GM19238 (cell line): ENCODE data around the gene DHX35.
"Not testable (repeated sequence)": the region's sequence is repeated elsewhere in the genome, so short reads cannot be mapped to it uniquely, and the experiment has no call there.

Experiments
- DNase-seq: peaks from one replicate; pipeline ENCODE4 v3.0.0; 2011; ENCODE audit warnings: low spot score; ENCODE audit not compliant: insufficient read length

The DHX35 gene

GRCh38 chr20:38940644-38941043 is 21.5 kb upstream of the DHX35 start:
- no peak for DNase-seq

GRCh38 chr20:38941726-38942389 is 20.3 kb upstream of the DHX35 start:
- no peak for DNase-seq

DNA sequence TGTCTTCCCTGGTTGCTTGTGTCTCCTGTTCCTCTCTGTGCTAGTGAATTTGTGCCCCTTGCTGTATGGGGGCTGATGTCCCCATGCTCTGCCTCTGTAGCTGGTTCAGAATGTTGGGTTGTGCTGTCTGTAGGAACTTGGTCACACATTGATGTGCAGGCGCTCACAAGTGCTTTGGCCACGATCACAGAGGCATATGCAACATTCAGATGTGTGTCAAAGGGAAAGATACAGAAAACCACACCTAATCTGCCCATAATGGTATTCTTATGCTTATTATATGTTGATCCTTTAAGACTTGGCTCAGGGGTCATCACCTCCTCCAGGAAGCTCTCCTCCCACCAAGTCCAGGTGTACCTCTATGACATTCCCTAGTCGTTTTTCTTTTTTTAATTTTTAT is 17.1 kb upstream of the DHX35 start:
- no peak for DNase-seq

GRCh38 chr20:38946836-38947235 is 15.3 kb upstream of the DHX35 start:
- DNase-seq, result no peak

GRCh38 chr20:38947931-38948362 is 14.2 kb upstream of the DHX35 start:
- no peak for DNase-seq

- DNase-seq, result no peak
Measured at GRCh38 chr20:38950254-38950653, 11.9 kb upstream of the DHX35 start.

GRCh38 chr20:38951611-38952010 is 10.5 kb upstream of the DHX35 start:
- no peak for DNase-seq

- no peak for DNase-seq
Measured at GRCh38 chr20:38952153-38952552, 10.0 kb upstream of the DHX35 start.

DNA sequence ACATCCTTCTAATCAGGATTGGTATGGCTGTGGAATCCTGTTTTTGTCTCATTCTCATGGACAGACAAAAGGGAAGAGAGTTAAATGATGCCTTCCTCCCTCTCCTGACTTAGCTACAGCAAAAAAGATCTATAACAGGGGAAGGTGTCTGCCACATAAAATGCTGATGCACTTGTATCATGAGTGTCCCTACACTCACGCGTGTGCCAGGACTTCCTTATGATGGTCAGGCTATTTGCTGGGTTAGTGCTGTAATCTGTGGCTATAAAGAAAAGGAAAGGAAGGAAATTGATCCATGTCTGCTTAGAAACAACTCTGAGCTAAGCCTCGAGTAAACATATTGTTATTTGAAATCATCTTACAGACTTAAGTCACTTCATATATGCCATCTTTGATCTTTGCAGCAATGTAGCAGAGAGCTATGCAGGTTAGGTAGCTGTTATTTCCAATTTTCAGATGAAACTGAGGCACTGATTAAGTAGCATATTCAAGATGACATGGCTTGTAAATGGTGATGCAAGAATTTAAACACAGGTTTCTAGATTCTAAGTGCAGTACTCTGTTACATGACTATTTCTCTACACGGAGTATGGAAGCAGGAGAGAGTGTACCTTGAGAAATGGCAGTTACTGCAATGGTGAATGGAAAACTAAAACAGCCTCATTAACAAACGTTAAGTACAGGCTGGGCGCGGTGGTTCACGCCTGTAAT is 8.4 kb upstream of the DHX35 start:
- DNase-seq, result no peak

DNA sequence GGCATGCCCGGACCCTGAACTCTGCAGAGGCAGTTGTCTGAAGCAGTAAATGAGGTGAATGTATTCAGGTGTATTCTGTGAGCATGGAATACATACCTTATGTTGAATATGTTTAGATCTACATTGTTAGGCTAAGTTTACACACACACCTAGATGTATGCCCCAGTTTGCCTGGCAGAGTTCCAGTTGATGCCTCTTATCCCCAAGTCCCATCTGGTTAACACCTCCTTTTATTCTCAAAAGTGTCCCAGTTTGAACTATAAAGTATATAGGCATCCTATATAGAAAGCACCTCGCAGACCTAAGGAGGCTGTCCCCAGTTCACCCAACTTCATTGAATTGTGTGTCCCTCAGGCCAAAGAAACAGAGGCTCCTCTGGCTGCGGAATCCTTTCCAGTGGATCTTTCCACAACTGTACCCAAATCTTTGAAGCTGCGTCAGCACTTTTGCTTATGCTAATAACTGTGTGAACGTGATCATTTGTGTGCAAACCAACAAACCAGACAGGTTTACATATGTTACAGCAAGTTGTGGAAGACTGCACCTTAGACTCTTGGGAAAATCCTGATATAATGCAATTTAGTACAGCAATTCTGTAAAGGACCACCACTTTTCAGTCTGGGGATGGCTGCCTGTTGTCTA is 4.8 kb upstream of the DHX35 start:
- DNase-seq, result no peak

GRCh38 chr20:38957915-38958485 is 4.1 kb upstream of the DHX35 start:
- no peak for DNase-seq

DNA sequence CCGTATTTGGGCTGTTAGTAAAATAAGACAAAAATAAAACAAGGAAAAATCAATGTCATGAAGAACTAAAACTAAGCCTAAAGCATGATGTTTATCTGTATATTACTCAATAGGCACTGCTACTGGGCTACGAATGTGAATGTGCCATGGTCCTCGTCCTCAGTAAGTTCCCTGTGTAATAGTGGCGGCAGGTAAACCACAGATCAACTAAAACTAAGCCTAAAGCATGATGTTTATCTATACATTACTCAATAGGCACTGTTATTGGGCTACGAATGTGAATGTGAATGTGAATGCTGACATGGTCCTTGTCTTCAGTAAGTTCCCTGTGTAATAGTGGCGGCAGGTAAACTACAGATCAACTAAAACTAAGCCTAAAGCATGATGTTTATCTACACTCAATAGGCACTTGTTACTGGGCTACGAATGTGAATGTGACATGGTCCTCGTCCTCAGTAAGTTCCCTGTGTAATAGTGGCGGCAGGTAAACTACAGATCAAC is 1.9 kb upstream of the DHX35 start:
- DNase-seq, result not testable (repeated sequence)

DNA sequence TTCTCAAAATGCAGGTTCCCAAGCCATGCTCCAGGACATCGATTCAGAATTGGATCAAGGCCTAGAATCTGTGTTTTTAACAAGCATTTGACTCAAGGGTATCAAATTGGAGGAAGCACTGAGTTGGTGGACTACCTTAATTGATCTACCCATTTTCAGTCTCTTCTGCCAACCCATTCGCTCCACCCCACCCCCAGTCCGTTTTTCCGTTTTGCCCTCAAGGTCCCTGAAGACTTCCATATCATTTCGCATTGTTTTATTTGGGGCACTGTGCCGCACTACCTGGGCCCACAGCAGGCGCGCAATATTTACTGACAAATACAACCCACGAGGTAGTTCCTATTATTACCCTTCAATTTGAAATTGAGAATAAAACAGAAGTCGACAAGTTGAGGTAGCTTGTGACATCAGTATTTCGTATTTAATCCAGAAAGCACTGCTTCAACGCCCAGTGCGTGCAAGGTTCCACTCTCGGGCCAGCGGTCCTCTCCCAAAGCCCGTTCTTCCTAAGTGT is 557 bp upstream of the DHX35 start:
- DNase-seq, result no peak

DNA sequence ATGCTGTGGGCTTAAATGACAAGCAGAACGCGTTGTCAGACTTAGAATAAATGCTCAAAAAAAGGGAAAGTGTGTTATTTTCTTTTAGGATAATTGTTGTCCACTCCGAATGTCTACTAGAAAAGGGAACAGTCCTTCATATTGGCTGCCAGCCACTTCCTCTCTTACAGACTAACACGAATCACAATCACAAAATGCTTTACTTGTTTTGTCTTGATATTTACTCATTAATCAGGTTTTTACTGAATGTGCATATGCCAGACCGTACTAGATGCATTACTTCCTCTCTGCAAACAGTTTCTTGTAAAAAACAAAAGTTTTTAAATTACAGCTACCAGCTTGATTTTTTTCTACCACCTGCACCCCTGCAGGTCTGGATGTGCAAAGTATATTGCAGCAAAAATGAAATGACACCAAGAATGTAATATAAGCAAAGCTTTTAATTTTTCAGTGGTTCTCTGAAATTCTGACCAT is 821 bp downstream of the DHX35 start:
- no peak for DNase-seq

DNA sequence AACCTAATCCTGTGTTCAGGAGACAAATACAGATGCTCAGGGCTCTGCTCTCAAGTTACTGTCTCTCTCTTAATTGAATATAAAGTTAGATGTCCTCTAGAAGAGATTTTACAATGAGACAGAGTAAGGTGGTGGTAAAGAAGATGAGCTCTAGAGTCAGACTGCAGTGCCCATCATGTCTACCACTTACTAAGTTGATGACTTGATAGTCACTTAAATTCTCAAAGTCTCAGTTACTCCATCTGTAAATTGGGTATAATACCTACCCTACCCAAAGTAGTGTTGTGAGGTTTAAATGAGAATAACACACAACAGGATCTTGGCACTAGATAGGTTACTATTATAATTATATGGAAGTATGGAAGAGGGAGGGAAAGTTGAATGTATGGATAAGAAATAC is 1.6 kb downstream of the DHX35 start:
- DNase-seq, result no peak

GRCh38 chr20:38965264-38965663 is 3.1 kb downstream of the DHX35 start:
- no peak for DNase-seq

GRCh38 chr20:38968090-38968489 is 5.9 kb downstream of the DHX35 start:
- DNase-seq, result no peak

GRCh38 chr20:38969708-38970107 is 7.6 kb downstream of the DHX35 start:
- no peak for DNase-seq

DNA sequence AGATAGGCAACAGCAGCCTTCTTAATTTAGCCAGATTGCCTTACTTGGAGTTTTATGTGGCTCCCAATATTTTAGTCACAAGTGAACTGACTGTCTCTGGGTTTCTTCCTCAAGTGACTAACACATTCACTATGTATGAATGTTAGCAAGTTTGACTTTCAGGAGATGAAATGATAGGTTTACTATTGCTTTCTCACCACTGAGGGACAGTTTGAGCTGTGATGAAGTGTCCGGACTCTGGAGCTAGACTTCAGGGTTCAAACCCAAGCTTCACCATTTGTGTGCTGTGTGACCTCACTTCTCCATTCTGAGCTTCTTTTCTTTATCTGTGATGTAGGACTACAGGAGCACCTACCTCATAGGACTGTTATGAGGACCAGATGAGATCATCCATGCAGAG is 8.2 kb downstream of the DHX35 start:
- DNase-seq, result no peak

DNA sequence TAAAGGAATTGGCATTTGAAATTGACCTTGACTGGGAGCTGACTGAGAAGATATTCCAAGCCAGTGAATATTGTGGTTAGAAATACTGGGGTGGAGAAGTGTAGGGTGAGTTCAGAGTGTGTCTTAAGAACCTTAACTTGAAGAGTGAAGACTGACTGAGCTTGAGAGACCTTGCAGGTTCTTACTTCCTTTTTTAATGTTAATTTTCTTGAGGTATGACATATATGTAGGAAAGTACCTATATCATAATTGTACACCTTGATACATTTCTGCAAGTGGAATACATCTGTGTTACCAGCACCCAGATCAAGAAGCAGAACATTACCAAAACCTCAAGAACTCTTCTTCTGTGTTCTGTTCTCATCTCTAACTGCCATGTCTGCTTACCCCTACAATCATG is 11.0 kb downstream of the DHX35 start:
- DNase-seq, result no peak

- DNase-seq, result no peak
Measured at GRCh38 chr20:38973645-38974044, 11.5 kb downstream of the DHX35 start.
